Type B pancreatic cell (in vitro differentiated cells): ENCODE measurements around the gene ATP5F1D. TPM values are rescaled to one million over a fixed set of nuclear protein-coding genes. Genes with fewer than 3 reads are reported as not detected.

Experiments used
- DNase-seq: peaks from one replicate; pipeline ENCODE4 v3.0.0; 2021; ENCODE audit warnings: mixed read lengths; ENCODE audit not compliant: unreplicated experiment; ENCODE audit errors: extremely low spot score
- H3K27ac Mint-ChIP-seq: 2 replicates; pipeline ENCODE4 v1.8.0; 2021; ENCODE audit warnings: mild to moderate bottlenecking, mixed read lengths
- H3K27me3 Mint-ChIP-seq: 2 replicates; pipeline ENCODE4 v1.8.0; 2021; ENCODE audit warnings: mixed read lengths
- H3K36me3 Mint-ChIP-seq: 2 replicates; pipeline ENCODE4 v1.8.0; 2021; ENCODE audit warnings: mixed read lengths
- H3K4me1 Mint-ChIP-seq: one replicate; pipeline ENCODE4 v1.8.0; 2021; ENCODE audit warnings: mixed read lengths; ENCODE audit not compliant: unreplicated experiment
- H3K4me3 Mint-ChIP-seq: 2 replicates; pipeline ENCODE4 v1.8.0; 2021; ENCODE audit warnings: mild to moderate bottlenecking, mixed read lengths
- H3K9me3 Mint-ChIP-seq: 2 replicates; pipeline ENCODE4 v1.8.0; 2021; ENCODE audit warnings: mixed read lengths
- total RNA-seq: library from RNA; stranded (reverse); gene quantifications from 2 replicates; pipeline ENCODE4 v1.2.1, GENCODE V29; 2021; ENCODE audit warnings: low replicate concordance
- TF ChIP-seq, protein P1 (sequence below): fragments of 200-600 bp; sonication (generic); conservative IDR thresholded peaks from 2 replicates; pipeline ENCODE4 v1.5.0; 2021; ENCODE audit warnings: antibody characterized with exemption, mild to moderate bottlenecking

Gene ATP5F1D
- total RNA-seq, 1 donor from 2014 or later, result 165 TPM

DNA sequence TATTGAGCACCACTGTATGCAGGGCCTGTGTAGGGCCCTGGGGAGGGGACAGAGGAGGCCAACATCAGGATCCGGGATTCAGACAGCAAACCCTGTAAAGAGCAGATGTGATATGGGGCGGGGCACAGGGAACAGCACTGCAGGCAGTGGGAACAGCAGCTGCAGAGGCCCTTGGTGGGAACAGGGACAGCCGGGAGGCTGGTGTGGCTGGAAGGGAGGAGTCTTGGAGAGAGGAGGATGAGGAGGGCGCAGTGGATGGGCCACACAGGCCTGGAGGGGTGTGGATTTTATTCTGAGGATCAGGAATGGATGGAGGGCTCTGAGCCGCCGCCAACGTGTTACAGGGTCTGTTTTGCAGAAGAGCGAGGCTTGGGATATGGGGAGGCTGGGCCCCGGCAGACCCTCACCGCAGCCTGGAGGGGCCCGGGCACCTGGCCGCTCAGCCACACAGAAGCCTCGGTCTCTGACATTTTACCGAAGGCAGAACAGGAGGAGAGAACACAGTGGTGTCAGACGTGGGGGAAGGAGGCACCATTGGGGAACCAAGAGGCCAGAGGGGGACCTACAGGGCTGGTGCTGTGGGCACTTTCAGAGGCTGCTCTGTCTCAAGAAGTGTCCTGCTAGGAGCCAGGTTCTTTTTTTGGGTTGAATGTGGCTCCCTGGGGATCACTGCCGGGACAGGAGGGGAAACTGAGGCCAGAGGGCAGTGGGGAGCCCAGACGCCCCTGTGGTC, 51.0 kb downstream of the ATP5F1D start:
- Mint-ChIP-seq H3K4me3 (no peak overlapping the region), H3K27ac (no peak overlapping the region), H3K9me3 (no peaks in the 10 kb centered on the region), H3K36me3 (no peaks in the 10 kb centered on the region), H3K4me1 (peaks cover 3% of the 10 kb centered on the region), H3K27me3 (no peaks in the 10 kb centered on the region)
- TF ChIP-seq, protein P1, sequence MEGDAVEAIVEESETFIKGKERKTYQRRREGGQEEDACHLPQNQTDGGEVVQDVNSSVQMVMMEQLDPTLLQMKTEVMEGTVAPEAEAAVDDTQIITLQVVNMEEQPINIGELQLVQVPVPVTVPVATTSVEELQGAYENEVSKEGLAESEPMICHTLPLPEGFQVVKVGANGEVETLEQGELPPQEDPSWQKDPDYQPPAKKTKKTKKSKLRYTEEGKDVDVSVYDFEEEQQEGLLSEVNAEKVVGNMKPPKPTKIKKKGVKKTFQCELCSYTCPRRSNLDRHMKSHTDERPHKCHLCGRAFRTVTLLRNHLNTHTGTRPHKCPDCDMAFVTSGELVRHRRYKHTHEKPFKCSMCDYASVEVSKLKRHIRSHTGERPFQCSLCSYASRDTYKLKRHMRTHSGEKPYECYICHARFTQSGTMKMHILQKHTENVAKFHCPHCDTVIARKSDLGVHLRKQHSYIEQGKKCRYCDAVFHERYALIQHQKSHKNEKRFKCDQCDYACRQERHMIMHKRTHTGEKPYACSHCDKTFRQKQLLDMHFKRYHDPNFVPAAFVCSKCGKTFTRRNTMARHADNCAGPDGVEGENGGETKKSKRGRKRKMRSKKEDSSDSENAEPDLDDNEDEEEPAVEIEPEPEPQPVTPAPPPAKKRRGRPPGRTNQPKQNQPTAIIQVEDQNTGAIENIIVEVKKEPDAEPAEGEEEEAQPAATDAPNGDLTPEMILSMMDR, result no peak
- no peak for DNase-seq

DNA sequence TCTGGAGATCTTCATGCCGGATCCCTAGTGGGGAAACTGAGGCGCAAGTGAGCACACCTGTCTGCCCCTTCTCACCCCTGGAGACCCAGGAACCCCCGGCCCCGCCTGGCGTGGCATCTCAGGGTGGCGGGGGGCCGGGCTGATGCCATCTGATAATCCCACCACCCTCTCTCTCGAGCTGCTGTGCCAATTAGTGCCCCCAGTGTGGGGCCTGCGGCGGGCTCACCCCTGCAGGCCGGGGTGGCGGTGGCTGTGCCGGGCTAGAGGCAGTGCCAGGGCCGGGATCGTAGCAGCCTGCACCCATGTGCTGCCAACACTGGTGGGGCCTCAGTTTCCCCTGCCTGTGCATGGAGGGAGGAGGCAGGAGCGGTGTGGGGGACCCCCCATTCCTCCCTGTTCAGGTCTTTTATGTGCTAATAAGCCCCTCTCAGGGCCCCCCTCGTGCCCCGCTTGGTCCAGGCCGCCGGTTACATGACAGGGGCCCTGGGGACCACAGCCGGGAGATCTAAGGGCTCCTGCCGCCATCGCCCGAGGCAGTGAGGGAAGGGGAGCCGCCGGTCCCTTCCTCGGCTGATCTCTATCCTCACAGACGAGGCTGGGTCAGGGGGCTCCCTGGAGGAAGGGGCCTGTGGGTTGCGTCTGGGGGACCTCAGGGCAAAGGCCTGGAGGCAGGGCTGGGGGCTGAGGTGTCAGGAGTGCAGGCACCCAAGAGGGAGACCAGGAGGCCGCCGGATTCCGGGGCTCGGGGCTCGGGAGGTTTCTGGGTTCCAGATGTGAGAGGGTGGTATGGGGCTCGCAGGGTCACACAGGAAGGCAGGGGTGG, 52.4 kb downstream of the ATP5F1D start:
- Mint-ChIP-seq H3K9me3 (no peaks in the 10 kb centered on the region), H3K4me3 (no peak overlapping the region), H3K4me1 (peaks cover 3% of the 10 kb centered on the region), H3K36me3 (no peaks in the 10 kb centered on the region), H3K27ac (no peak overlapping the region), H3K27me3 (no peaks in the 10 kb centered on the region)
- TF ChIP-seq, protein P1, result no peak
- no peak for DNase-seq

Other genes with a start within 250 kb of the ATP5F1D start
- 0.65 and 1.00 TPM in 2 replicates for gene GRIN3B, start 241.3 kb upstream of the ATP5F1D start, total RNA-seq
- 157 and 173 TPM in 2 replicates for gene TMEM259, start 220.6 kb upstream of the ATP5F1D start, total RNA-seq
- gene RNU6-2, start 220.2 kb upstream of the ATP5F1D start, total RNA-seq, result not detected in 2 replicates
- 276 and 279 TPM in 2 replicates for gene CNN2, start 215.1 kb upstream of the ATP5F1D start, total RNA-seq
- 23.9 and 26.1 TPM in 2 replicates for gene ABCA7, start 201.6 kb upstream of the ATP5F1D start, total RNA-seq
- 2.6 and 4.5 TPM in 2 replicates for gene ARHGAP45, start 174.6 kb upstream of the ATP5F1D start, total RNA-seq
- 171 and 181 TPM in 2 replicates for gene POLR2E, start 146.4 kb upstream of the ATP5F1D start, total RNA-seq
- gene GPX4, start 137.8 kb upstream of the ATP5F1D start, total RNA-seq, result 174 and 204 TPM in 2 replicates
- 45.5 and 60.7 TPM in 2 replicates for gene SBNO2, start 67.5 kb upstream of the ATP5F1D start, total RNA-seq
- gene STK11, start 36.0 kb upstream of the ATP5F1D start, total RNA-seq, result 59.9 and 64.8 TPM in 2 replicates
- 8.9 and 10.8 TPM in 2 replicates for gene CBARP, start 3.7 kb upstream of the ATP5F1D start, total RNA-seq
- 122 and 127 TPM in 2 replicates for gene MIDN, start 6.8 kb downstream of the ATP5F1D start, total RNA-seq
- gene CIRBP, start 27.6 kb downstream of the ATP5F1D start, total RNA-seq, result 316 and 421 TPM in 2 replicates
- 30.6 and 36.4 TPM in 2 replicates for gene FAM174C, start 33.8 kb downstream of the ATP5F1D start, total RNA-seq
- gene EFNA2, start 44.1 kb downstream of the ATP5F1D start, total RNA-seq, result 5.1 and 17.6 TPM in 2 replicates
- 83.3 and 98.3 TPM in 2 replicates for gene NDUFS7, start 142.2 kb downstream of the ATP5F1D start, total RNA-seq
- 33.7 and 37.9 TPM in 2 replicates for gene GAMT, start 159.8 kb downstream of the ATP5F1D start, total RNA-seq
- 124 and 141 TPM in 2 replicates for gene DAZAP1, start 165.8 kb downstream of the ATP5F1D start, total RNA-seq
- 1,251 and 1,344 TPM in 2 replicates for gene RPS15, start 196.6 kb downstream of the ATP5F1D start, total RNA-seq
- gene APC2, start 208.4 kb downstream of the ATP5F1D start, total RNA-seq, result 1.2 and 9.2 TPM in 2 replicates
- gene C19orf25, start 237.5 kb downstream of the ATP5F1D start, total RNA-seq, result 36.6 and 37.5 TPM in 2 replicates
- gene PCSK4, start 248.6 kb downstream of the ATP5F1D start, total RNA-seq, result 9.6 and 12.4 TPM in 2 replicates
- gene REEP6, start 249.4 kb downstream of the ATP5F1D start, total RNA-seq, result 17.3 and 34.5 TPM in 2 replicates